KOPT-K1 (cell line): Measurements from ENCODE around the gene PFKFB3.
A peak's percentile ranks its signal among the peaks of the same experiment; 100 is the strongest.
"Not testable (repeated sequence)": the region's sequence is repeated elsewhere in the genome, so short reads cannot be mapped to it uniquely, and the experiment has no call there.

ENCODE experiments used
- H3K27ac ChIP-seq: fragments of 200-600 bp; sonication (generic); 2 replicates; pipeline ENCODE4 v1.5.1; 2016; ENCODE audit warnings: antibody characterized with exemption, mild to moderate bottlenecking, low read depth, low read length; ENCODE audit not compliant: poor library complexity, severe bottlenecking
- H3K36me3 ChIP-seq: fragments of 200-600 bp; sonication (generic); 2 replicates; pipeline ENCODE4 v1.5.1; 2017; ENCODE audit warnings: antibody characterized with exemption, mild to moderate bottlenecking, low read length, moderate library complexity; ENCODE audit not compliant: insufficient read depth
- H3K9me3 ChIP-seq: fragments of 200-600 bp; sonication (generic); 2 replicates; pipeline ENCODE4 v1.5.1; 2017; ENCODE audit warnings: antibody characterized with exemption, low read length, mild to moderate bottlenecking; ENCODE audit not compliant: insufficient read depth, poor library complexity, severe bottlenecking

PFKFB3 gene

DNA sequence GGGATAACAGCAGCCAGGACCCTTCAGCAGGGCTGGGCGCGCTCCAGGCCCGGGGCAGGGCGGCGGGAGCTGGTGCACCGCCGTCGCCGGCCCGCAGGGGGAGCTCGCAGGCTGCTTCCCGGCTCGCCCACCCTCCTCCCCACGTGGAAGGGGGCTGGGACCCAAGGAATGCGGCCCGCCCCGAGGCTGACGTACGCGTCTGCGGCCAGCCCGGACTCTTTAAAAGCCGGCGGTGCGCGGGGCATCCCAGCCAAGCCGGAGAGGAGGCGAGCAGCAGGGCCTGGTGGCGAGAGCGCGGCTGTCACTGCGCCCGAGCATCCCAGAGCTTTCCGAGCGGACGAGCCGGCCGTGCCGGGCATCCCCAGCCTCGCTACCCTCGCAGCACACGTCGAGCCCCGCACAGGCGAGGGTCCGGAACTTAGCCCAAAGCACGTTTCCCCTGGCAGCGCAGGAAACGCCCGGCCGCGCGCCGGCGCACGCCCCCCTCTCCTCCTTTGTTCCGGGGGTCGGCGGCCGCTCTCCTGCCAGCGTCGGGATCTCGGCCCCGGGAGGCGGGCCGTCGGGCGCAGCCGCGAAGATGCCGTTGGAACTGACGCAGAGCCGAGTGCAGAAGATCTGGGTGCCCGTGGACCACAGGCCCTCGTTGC is at the start of gene PFKFB3:
PFKFB3 (plus strand) TSS at position 249 of the 647 bp plus-strand sequence; CDS start at position 578, 329 bp downstream.
- Histone ChIP-seq H3K36me3 (peaks cover 16% of the 10 kb centered on the region; the same call in 1 of the 2 replicates), H3K9me3 (no peaks in the 10 kb centered on the region), H3K27ac (peak within 1 kb of the TSS; percentile 74)

DNA sequence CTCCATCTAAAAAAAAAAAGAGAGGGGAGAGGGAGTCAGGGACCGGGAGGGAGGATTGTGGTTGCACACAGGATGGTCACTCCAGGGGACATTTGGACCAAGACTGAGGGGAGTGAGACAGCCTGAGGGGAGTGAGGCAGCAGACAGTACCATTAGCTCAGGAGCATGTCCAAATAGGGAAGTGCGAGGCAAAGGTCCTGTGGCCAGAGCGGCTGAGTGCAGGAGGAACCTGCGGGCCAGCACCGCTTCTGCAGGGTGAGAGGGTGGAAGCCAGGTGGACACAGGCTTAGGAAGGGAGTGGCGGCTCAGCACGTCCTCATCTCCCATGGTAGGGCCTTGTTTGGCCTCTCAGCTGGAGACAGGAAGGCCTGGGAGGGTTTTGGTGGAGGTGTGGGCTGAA is 48.9 kb upstream of the PFKFB3 start:
- no peaks in the 10 kb centered on the region for H3K36me3 ChIP-seq
- no peak overlapping the region for H3K27ac ChIP-seq
- H3K9me3 ChIP-seq: no peaks in the 10 kb centered on the region

DNA sequence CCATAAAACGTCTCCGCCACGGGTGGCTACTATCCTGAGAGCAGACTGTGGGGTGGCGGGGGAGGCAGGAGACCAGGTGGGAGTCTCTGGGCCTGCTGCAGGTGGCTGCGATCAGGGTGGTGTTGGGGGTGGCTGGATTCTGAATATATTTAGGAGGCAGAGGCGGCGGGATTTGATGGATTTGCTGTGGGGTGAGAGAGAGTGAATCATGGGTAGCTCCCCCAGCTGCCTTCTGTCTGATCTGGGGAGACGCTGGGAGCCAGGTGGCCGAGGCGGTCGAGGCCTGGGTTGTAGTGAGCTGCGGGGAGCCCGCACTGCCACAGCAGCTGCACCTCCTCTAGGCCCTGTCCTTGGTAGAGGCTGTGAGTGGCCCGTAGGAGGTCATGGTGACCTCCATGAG is 48.2 kb upstream of the PFKFB3 start:
- Histone ChIP-seq H3K9me3 (no peaks in the 10 kb centered on the region), H3K36me3 (no peaks in the 10 kb centered on the region), H3K27ac (no peak overlapping the region)

DNA sequence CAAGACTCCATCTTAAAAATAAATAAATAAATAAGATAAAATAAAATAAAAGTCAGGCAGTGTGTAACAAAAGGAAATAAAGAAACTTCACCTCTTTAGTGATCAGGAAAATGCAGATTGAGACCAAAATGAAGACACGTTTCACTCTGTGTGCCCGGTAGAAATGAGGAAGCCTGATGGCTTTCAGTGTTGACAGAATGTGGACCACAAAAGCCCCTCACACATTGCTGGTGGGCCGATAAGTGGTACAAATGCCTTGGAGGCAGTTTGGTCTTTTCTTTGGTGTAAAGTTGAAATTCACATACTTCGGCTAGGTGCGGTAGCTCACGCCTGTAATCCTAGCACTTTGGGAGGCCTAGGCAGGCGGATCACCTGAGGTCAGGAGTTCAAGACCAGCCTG is 44.5 kb upstream of the PFKFB3 start:
- H3K27ac ChIP-seq: no peak overlapping the region
- H3K36me3 ChIP-seq: no peaks in the 10 kb centered on the region
- no peaks in the 10 kb centered on the region for H3K9me3 ChIP-seq

DNA sequence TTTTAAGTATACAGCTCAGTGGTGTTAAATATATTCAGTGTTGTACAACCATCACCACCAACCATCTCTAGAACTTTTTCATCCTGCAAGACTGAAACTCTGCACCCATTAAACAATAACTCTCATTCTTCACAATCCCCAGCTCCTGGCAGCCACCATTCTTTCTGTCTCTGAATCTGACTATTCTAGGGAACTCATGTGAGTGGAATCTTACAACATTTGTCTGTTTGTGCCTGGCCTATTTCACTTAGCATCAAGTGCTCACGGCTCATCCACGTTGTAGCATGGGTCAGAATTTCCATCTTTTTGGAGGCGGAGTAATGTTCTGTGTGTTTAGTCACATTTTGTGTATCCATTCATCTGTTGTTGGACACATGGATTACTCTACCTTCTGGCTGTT is 40.8 kb upstream of the PFKFB3 start:
- no peaks in the 10 kb centered on the region for H3K9me3 ChIP-seq
- peaks cover 14% of the 10 kb centered on the region for H3K36me3 ChIP-seq
- no peak overlapping the region for H3K27ac ChIP-seq

DNA sequence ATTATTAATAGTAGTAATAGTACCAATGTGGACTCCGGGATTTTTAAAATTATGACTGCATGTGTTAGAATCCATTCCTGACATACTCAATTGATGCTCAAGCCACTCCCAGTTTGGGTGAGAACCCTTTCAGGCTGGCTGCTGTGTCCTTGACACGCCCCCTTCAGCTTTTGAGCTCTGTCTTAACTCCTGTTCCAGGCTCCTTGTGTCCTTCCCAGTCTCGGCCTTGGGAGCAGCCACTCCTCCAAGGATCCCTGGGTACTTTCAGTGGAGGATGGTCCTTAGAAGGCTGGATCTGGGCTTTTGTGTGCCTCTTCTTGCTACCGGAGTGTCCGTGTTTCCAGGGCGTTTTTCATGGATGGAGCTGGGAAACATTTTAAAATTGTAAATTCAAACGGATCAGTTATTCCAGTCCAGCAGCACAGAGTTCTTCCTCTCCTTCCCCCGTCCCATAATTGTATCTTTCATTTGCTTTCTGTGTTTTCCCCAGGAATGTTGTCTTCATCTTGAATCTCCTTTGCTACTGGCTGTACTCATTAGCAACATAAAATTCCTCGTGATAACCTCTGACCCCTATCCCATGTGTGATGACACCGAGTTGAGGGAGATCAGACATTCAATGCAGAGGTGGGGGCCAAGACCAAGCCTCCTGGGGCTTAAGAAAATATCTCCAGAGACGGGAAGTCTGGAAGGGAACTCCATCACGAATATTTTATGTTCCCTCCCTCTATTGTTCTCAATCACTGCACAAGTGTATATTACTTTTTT is 40.0 kb upstream of the PFKFB3 start:
- peak overlapping the region; percentile 80 for H3K27ac ChIP-seq

DNA sequence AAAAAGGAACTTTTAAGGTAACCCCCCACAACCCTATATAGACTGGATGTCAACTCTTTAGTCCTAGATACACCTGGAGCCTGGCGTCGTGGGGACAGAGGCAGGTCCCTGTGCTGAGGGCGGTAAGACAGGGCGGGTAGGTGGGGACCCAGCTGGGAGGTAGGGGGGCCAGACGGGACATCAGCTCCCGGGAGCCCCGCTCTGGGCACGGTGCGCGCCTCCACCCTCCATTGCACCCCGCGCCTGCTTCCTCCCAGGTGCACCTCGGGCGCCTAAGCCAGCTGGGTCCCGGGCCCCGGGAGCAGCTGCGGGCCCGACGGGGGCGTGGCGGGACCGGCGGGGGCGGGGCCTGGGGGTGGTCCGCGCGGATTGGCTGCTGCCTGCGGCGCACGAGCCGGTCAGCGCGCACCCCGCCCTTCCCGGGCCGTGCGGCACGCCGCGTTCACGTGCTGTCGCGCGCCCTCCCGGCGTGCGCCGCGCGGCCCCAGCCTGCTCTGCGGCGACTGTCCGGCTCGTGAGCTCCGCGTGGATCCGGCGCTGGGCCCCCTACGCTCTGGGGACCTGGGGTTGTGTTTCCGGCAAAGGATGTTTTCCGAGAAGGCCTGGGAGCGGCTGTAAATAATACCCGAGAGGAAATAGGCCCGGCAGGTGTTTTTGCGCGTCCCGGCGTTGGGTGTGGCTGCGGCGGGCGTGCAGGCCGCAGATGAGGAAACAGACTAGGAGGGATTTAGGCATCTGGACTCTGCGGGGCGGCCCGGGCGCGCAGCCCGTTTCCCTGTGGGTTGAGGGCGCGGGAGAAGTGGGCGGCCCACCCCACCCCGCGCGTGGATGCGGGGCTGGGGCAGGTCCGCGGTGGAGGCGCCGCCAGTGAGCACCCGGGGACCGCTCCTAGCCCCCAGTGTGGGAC is 39.1 kb upstream of the PFKFB3 start:
- H3K27ac ChIP-seq: peak overlapping the region; percentile 80
- H3K36me3 ChIP-seq: peaks cover 31% of the 10 kb centered on the region
- no peaks in the 10 kb centered on the region for H3K9me3 ChIP-seq

More for the DNA sequence above, 40.0 kb upstream of the PFKFB3 start:
- no peaks in the 10 kb centered on the region for H3K9me3 ChIP-seq
- peaks cover 23% of the 10 kb centered on the region for H3K36me3 ChIP-seq

DNA sequence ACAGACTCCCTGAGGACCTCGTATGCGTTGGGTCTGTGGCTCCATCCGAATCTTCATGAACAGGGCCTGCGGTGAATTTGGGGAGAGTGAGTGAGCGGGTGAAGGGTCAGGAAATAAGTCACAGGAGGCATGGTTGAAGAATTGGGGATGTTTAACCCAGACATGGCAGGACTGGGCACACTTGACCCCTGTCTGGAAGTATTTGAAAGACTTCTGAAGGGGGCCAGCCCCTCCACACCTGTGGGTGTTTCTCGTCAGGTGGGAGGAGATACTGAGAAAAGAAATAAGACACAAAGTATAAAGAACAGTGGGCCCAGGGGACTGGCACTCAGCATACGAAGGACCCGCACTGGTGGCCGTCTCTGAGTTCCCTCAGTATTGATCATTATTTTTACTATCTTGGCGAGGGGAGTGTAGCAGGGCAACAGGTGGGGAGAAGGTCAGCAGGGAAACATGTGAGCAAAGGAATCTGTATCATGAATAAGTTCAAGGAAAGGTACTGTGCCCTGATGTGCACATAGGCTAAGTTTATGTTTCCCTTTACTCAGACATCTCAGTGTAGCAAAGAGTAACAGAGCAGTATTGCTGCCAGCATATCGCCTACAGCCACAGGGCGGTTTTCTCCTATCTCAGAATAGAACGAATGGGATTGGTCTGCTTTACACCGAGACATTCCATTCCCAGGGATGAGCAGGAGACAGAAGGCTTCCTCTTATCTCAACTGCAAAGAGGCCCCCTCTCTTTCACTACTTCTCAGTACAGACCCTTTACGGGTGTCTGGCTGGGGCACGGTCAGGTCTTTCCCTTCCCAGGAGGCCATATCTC is 38.2 kb upstream of the PFKFB3 start:
- peak overlapping the region; percentile 80 for H3K27ac ChIP-seq

DNA sequence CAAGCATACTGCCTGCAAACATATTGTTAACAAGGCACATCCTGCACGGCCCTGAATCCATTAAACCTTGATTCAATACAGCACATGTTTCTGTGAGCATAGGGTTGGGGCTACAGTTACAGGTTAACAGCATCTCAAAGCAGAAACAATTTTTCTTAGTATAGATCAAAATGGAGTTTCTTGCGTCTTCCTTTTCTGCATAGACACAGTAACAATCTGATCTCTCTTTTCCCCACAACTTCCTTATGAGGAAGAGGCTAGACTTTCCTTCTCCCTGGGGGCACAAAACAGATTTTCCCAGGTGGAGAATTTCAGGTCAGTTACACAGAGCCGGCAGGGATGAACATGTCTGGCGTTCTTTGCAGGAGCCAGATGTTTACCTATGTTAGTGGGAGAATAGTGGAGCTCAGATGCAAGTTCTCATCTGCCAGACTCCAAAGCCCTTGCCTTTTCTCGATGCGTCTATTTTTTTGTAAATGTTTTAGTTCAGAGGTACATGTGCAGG is 37.5 kb upstream of the PFKFB3 start:
- H3K27ac ChIP-seq: peak overlapping the region; percentile 80
- H3K9me3 ChIP-seq: no peaks in the 10 kb centered on the region
- H3K36me3 ChIP-seq: peaks cover 32% of the 10 kb centered on the region

More for the DNA sequence above, 38.2 kb upstream of the PFKFB3 start:
- Histone ChIP-seq H3K36me3 (peaks cover 32% of the 10 kb centered on the region), H3K9me3 (no peaks in the 10 kb centered on the region)

DNA sequence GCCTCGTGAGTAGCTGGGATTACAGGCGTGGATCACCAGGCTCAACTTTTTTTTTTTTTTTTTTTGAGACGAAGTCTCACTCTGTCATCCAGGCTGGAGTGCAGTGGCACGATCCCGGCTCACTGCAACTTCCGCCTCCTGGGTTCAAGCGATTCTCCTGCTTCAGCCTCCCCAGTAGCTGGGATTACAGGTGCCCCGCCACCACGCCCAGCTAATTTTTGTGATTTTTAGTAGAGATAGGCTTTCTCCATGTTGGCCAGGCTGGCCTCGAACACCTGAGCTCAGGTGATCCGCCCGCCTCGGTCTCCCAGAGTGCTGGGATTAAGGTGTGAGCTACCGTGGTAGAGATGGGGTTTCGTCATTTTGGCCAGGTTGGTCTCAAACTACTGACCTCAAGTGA is 36.8 kb upstream of the PFKFB3 start:
- H3K36me3 ChIP-seq: peaks cover 32% of the 10 kb centered on the region
- H3K9me3 ChIP-seq, H3K27ac ChIP-seq: not testable (repeated sequence)

DNA sequence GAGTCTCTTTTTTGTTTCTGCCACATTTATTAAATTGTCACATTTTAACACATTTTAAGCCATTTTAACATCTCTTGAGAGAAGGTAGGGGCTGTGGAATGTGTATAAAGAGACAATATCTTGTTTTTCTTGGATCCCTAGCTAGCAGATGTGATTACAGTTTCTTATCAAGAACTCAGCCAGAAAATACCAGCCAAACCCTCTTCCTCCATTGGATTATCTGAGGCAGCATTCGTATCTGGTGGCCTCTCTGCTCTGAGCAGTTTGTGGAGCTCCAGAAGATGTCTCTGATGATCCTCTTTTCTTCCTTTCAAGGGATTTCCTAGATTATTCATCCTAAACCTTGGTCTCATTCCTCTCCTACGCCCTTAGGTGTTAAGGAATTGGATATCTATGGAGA is 35.3 kb upstream of the PFKFB3 start:
- H3K36me3 ChIP-seq: peaks cover 41% of the 10 kb centered on the region
- H3K27ac ChIP-seq: no peak overlapping the region

DNA sequence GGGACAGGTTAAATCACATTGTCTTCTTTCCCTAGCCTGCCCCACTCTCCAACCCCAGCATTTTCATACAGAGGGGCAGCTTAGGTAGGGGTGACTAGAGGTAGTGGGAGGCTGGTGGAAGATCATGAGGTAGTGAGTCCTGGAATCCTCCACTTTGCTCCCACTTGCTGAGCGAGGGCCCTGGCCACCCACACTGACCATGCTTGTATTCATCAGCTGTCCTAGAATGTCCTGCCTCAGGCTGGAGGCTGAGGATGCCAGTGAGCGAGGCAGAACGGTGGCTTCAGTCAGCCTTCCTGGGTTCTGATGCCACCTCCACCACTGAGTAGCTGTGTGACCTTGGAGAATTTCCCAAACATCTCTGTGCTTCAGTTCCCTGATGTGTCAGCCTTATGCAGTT is 34.6 kb upstream of the PFKFB3 start:
- Histone ChIP-seq H3K36me3 (peaks cover 44% of the 10 kb centered on the region), H3K27ac (no peak overlapping the region)

More for the DNA sequence above, 35.3 kb upstream of the PFKFB3 start:
- H3K9me3 ChIP-seq: no peaks in the 10 kb centered on the region

DNA sequence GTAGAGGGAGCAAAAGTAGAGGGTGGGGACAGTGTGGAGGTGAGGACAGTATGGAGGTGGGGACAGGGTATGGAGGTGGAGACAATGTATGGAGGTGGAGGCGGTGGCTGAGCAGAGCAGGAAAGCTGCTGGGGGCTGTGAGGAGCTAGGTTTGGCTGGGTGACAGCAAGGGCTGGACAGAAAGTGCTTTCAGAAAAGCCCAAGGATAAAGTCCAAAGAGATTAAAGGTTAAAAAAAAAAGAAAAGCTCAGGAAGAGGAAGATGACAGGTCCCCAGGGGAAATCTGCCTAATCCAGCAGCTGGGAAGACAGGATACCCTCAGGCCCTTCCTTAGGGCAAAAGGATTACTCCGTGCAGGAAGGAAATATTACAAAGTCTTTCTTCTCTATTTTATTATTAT is 32.1 kb upstream of the PFKFB3 start:
- H3K36me3 ChIP-seq: peaks cover 57% of the 10 kb centered on the region
- H3K9me3 ChIP-seq: no peaks in the 10 kb centered on the region
- H3K27ac ChIP-seq: no peak overlapping the region

More for the DNA sequence above, 34.6 kb upstream of the PFKFB3 start:
- H3K9me3 ChIP-seq: no peaks in the 10 kb centered on the region
